HG03378 (cell line): ENCODE results near the gene ZBTB17.
"Not testable (repeated sequence)": the region's sequence is repeated elsewhere in the genome, so short reads cannot be mapped to it uniquely, and the experiment has no call there.

Experiments used
- ATAC-seq: cut with Tn5 transposase; IDR thresholded peaks from one replicate; pipeline ENCODE4 v1.9.1; 2021; ENCODE audit warnings: mild to moderate bottlenecking, moderate library complexity; ENCODE audit not compliant: unreplicated experiment

ZBTB17 gene

DNA sequence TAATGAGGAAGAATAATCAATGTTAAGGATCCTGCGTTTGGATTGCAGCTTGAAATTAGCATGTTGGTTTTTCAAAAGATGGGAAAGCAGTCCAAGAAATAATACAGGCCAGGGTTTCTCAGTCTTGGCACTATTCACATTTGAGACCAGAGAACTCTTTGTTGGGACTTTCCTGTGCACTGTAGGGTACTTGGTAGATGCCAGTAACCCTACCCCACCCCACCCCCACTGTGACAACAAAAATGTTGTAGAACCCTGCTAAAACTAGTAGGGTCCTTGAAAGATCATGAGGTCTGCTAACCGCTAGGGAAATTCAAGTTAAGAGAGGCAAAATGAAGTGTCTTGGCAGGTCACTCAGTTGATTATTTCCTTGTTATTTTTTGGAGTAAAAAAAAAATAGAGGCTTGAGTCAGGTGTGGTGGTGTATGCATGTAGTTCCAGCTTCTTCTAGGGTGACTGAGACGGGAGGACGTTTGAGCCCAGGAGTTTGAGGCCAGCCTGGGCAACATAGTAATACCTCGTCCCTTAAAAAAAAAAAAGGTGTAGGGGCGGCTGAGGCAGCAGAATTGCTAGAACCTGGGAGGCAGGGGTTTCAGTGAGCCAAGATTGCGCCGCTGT, 75.1 kb downstream of the ZBTB17 start:
- ATAC-seq = no peak

DNA sequence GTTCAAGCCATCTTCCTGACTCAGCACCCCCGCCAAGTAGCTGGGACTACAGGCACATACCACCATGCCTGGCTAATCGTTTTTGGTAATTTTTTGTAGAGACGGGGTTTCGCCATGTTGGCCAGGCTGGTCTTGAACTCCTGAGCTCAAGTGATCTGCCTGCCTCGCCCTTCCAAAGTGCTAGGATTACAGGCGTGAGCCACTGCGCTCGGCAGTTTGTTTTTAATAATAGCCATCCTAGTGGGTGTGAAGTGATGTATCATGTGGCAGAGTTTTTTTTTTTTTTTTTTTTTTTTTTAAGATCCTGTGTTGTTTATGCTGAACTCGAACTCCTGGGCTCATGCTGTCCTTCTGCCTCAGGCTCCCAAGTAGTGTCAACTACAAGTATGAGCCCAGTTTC, 76.6 kb downstream of the ZBTB17 start:
- ATAC-seq = no peak

- ATAC-seq = not testable (repeated sequence)
Observed at GRCh38 chr1:15896841-15897610, 78.9 kb downstream of the ZBTB17 start.

DNA sequence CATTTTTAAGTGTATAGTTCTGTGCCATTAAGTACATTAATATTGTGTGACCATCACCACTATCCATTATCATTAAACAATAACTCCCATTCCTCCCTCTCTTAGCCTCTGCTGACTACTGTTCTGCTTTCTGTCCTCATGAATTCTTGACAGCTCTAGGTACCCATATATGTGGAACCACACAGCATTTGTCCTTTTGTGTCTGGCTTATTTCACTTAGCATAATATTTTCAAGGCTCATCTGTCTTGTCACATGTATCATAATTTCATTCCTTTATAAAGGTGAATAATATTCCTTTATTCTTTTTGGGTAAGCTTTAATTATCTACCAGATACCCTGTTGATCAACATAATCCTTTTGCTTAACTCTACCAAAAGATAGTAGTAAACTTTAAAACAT, 80.7 kb downstream of the ZBTB17 start:
- ATAC-seq = no peak

GRCh38 chr1:15892857-15893599, 82.9 kb downstream of the ZBTB17 start:
- ATAC-seq = not testable (repeated sequence)
